Femur (tissue), 1 donor: ENCODE results near the gene JSRP1.

ENCODE experiments used
- DNase-seq: peaks from one replicate; pipeline ENCODE4 v3.0.0-alpha.2; 2017

The JSRP1 gene

GRCh38 chr19:2266183-2266993 is 10.2 kb upstream of the JSRP1 start:
- peak; percentile 85 for DNase-seq

- DNase-seq: peak; percentile 43
These were observed 5.4 kb upstream of the JSRP1 start for GRCh38 chr19:2261438-2262172.

DNA sequence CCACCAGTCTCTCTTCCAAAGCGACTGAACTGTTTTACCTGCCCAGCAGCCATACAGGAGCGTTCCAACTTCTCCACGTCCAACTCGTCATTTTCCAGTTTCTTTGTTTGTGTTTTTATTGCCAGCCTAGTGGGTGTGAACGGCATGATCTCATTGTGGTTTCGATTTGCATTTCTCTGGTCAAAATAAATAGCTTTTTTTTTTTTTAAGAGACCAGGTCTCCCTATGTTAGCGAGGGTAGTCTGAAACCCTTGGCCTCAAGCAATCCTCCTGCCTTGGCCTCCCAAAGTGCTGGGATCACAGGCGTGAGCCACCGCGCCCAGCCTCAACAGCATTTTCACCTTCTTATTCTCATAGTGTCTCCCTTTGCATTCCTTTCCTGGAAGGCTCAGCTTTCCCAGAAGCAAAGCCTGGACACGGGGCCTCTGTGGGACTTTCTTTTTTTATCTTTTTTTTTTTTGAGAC is 4.2 kb upstream of the JSRP1 start:
- DNase-seq: no peak

DNA sequence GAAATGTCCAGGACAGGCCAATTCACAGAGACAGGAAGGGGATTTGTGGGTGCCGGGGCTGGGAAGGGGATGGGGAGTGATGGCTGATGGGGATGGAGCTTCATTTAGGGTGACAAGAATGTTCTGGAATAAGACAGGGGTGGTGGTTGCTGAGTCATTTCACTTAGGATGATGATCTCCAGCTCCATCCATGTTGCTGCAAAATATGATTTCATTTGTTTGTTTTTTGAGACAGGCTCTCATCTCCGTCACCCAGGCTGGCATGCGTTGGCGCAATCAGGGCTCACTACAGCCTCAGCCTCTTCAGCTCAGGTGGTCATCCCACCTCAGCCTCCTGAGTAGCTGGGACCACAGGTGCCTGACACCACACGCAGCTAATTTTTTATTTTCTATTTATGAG is 3.1 kb upstream of the JSRP1 start:
- DNase-seq: no peak

DNA sequence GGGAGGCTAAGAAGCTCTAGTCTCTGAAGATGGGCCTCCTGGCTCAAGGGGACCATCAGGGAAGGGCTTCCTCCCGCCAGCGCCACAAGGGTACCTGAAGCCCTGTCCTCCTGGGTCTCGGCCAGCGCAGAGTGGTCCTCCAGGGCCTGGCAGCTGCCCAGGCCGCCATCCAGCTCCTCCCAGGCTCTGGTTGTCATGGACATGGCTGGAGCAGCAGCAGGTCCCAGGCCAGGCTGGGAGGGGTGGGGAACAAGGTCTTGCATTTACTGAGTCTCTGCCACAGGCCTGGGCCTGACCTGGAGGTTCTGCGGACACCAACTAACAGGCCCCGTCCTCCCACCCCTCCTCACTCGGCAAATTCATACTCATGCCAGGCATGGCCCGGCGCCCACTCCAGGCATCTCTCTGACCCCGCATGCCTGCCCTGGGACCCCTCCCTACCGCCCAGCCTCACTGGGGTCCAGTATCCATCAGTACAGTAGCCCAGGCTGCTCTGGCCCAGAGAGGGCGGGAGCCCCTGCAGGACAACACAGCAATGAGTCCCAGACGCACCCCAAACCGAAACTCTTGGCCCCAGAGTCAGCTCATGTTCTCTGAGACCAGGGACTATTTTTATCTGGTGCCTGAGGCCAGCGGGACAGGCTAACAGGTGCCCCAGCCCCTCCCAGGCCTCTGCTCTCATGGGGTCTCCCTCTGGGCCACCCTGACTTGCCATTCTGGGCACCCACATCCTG is 938 bp downstream of the JSRP1 start:
- DNase-seq: peak; percentile 39

GRCh38 chr19:2254064-2254872 is 1.9 kb downstream of the JSRP1 start:
- DNase-seq: no peak

DNA sequence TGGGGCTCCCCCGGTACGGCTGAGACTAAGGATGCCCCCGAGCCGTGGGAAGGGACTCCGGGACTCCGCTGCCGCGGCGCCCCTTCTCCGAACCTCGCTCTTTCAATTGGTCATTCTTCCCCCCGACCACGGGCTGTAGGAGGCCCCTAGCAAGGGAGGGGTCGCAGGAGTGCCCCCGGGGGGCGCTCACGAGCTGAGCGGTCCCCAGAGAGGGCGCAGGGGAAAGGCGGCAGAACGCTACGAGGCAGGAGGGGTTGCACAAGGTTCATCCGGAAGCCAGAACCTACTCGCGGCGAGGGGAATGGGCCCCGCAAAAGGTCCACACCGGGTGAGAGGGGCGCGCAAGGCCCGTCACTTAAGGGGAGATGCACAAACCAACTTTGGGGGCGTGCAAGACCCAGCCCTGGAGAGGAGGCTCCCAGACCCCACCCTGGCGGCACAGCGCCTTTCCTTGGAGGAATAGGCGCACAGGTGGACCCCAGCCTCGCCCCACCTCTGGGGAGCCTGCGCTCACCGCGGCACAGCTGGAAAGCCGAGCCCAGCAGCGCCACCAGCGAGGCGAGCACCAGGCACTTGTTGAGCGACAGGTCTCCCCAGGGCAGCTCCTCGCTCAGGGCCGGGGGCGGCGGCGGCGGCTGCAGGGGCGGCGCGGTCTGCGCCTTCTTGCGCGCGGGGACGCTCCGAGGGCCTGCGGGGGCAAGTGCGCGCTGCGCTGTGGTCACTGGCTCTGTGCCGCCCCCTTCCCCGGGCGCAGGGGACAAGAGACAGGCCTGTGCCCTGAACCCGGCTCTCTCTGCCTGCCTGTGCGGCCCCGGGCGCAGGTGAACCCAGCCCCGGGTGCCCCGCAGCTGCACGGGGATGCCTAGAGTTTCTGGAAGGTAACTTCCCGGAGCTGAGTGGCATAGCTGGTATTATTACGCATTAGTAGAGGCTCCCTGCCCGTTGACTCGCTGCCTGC is 2.8 kb downstream of the JSRP1 start:
- no peak for DNase-seq

- no peak for DNase-seq
These were observed 3.5 kb downstream of the JSRP1 start for GRCh38 chr19:2252797-2253105.

DNA sequence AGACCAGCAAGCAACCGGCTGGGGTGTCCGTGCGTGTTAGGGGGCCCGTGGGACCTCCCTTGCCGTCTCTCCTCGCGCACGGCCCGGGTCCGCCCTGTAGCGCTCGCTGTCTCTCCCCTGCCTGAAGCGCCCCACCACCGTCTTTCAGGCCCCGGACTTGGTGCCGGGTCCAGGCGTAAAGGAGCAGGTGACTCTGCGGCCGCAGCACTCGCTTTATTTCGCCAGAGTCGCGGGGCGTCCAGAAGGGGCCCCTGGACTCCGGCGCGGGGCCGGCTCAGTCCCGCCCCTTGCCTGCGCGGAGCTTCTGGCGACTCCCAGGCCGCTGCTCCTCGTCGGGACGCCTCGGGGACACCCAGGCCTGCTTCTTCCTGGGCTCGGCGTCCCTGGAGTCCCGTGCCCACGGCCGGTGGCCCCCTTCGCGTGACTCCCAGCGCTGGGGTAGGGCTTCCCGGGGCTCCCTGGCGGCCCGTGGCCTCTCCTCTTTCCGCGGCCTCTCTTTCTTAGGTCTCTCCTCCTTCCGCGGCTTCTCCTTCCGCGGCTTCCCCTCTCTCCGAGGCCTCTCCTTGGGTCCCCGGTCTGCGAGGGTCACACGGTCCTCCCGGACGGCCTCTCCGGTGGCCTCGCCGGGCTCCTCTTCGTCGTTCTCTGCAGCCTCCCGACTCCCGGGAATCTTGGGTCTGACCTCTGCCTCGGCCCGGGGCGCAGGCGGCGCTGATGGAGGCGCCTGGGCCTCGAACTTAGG is 4.0 kb downstream of the JSRP1 start:
- DNase-seq: no peak

- no peak for DNase-seq
These were observed 4.8 kb downstream of the JSRP1 start for GRCh38 chr19:2251106-2252054.

DNA sequence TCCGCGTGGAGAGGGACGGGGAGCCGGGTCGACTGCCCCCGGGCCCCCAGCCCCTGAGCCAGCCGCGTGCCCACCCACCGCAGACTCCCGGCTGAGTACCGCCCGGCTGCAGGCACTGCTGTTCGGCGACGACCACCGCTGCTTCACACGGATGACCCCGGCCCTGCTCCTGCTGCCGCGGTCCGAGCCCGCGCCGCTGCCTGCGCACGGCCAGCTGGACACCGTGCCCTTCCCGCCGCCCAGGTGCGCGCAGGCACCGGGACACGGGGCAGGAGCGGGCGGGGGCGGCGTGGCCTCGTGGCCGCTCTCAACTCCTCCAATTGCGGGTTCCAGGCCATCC is 5.5 kb downstream of the JSRP1 start:
- no peak for DNase-seq

DNA sequence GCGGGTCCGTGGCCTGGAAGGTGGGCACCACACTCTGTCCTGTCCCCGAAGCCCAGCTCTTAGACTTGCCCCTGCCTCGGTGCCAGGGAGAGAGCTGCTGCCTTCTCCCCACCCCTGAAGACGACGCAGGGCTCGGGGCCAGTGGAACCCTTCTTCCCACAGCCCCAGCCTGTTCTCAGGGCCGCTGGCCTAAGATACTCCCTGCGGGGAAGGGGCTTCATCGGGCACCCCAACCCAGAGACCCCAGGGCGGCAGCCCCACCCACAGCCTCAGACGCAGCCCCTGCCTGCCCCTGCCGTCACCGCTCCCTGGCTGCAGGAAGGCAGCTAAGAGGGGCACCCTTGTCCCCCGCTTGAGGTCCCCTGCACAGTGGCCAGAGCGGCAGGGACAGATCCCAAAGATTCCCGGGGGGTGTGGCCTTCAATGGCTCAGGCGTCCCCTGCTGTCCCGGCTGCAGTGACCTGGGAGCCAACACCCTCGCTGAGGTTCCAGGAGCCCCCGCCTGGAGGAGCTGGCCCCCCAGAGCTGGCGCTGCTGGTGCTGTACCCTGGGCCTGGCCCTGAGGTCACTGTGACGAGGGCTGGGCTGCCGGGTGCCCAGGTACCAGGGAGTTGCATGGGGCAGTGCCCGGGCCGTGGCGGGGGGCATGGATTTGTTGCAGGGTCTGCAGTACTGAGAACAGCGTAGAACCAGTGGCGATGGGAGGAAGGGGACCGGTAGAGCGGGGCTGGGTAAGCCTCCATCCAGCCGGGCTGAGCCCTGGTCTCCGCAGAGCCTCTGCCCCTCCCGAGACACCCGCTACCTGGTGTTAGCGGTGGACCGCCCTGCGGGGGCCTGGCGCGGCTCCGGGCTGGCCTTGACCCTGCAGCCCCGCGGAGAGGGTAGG is 6.1 kb downstream of the JSRP1 start:
- DNase-seq: no peak

- DNase-seq: no peak
These were observed 7.0 kb downstream of the JSRP1 start, which contains the start of gene AMH for GRCh38 chr19:2249010-2249866. Gene AMH (plus strand): TSS chr19:2249323. CDS start chr19:2249333, 10 bp downstream.

DNA sequence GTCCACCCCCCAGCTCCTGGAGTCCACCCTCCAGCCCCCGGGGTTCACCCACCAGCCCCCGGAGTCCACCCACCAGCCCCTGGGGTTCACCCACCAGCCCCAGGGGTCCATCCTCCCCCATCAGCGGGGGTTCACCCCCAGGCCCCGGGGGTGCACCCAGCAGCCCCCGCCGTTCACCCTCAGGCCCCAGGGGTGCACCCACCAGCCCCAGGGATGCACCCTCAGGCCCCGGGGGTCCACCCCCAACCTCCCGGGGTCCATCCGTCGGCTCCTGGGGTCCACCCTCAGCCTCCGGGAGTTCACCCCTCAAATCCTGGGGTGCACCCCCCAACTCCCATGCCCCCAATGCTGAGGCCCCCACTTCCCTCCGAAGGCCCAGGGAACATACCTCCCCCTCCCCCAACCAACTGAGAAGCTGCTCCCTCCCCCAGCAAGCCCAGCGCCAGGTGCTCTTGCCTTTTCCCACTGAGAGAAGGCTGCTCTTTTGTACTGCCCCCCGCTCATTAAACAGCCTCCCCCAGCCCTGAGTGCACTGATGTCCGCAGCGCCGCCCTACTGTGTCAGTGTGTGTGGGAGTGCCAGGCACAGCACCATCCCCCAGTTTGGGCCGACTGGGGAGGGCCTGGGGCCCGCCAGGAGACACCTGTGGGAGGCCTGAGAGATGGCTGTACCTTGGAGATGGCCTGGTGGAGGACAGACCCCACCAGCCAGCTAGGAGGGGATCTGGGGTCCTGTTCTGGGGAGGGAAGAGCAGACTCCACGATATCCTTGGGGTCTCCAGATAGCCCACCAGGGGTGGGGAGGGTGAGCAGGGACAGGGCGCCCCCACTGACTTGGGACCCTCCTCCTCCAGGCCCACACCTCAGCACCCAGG is 7.8 kb downstream of the JSRP1 start:
- DNase-seq: no peak

DNA sequence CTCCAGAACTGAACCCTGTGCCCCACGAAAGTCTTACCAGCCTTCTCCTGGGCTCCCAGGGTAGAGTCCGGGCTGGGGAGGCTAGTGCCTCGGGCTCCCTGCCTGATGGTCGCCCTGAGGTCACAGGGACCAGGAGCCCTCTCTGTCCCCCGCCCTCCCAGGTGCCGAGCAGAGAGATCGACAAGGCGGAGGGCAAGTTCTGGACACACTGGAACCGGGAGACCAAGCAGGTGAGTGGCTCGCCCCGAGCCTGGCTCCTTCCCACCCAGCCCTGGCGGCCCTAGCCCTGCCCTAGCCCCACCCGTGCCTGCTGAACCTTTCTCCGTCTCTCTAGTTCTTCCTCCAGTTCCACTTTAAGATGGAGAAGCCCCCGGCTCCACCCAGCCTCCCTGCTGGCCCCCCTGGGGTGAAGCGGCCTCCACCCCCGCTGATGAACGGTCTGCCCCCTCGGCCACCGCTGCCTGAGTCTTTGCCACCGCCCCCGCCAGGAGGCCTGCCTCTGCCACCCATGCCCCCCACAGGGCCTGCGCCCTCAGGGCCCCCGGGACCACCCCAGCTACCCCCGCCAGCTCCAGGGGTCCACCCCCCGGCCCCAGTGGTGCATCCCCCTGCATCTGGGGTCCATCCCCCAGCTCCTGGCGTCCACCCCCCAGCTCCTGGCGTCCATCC is 8.7 kb downstream of the JSRP1 start:
- no peak for DNase-seq

DNA sequence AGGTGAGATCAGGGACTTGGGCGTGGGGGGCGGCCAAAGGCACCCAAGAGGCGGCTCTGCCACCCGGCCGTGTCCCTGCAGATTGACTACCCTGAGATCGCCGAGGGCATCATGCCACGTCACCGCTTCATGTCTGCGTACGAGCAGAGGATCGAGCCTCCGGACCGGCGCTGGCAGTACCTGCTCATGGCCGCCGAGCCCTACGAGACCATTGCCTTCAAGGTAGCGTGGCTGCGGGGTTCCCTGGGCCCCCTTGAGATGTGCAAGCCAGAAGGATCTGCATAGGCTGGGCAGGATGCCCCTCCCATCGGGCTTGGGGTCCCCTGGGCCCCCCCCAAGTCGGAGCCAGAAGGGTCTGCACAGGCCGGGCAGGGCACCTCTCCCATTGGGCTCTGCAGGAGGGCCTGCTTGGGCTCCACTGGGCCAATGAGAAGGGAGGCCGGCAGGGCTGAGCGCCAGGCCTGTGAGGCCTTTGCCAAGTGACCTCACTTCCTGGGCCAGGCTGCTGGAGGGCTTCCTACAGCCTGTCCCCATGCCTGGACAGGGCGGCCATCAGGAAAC is 9.3 kb downstream of the JSRP1 start:
- DNase-seq: no peak
